ENCODE measurements around the gene ADIRF. TPM values are rescaled to one million over a fixed set of nuclear protein-coding genes. Genes with fewer than 3 reads are reported as not detected.

The ADIRF gene
- polyA plus RNA-seq, 12 donors, result 0.56 to 10.1 (median 4.0) TPM; not detected in 2

GRCh38 chr10:86959737-86960002, 8.6 kb upstream of the ADIRF start:
- no peak for DNase-seq

GRCh38 chr10:86960003-86960862, 8.0 kb upstream of the ADIRF start:
- DNase-seq, result no peak

GRCh38 chr10:86960863-86961434, 7.3 kb upstream of the ADIRF start:
- no peak for DNase-seq

- no peak for DNase-seq
These were observed 6.7 kb upstream of the ADIRF start for GRCh38 chr10:86961481-86962091.

GRCh38 chr10:86962136-86962980, 5.9 kb upstream of the ADIRF start:
- no peak for DNase-seq

GRCh38 chr10:86962981-86963310, 5.3 kb upstream of the ADIRF start:
- DNase-seq, result no peak

- DNase-seq, result no peak
These were observed 4.9 kb upstream of the ADIRF start for GRCh38 chr10:86963341-86963919.

GRCh38 chr10:86964061-86964846, 4.0 kb upstream of the ADIRF start:
- no peak for DNase-seq

- no peak for DNase-seq
These were observed 3.5 kb upstream of the ADIRF start for GRCh38 chr10:86964847-86965190.

GRCh38 chr10:86965986-86966654, 2.2 kb upstream of the ADIRF start:
- DNase-seq, result no peak

- no peak for DNase-seq
These were observed 771 bp upstream of the ADIRF start for GRCh38 chr10:86967481-86967941.

GRCh38 chr10:86968994-86969355, 693 bp downstream of the ADIRF start:
- DNase-seq, result no peak

- DNase-seq, result no peak
These were observed 1.2 kb downstream of the ADIRF start for GRCh38 chr10:86969421-86970041.

GRCh38 chr10:86970162-86970981, 2.1 kb downstream of the ADIRF start:
- DNase-seq, result peak; percentile 57

GRCh38 chr10:86970982-86971231, 2.6 kb downstream of the ADIRF start:
- DNase-seq, result no peak

GRCh38 chr10:86971232-86971991, 3.1 kb downstream of the ADIRF start:
- peak; percentile 91 for DNase-seq

GRCh38 chr10:86972613-86973380, 4.5 kb downstream of the ADIRF start:
- no peak for DNase-seq

GRCh38 chr10:86974484-86974883, 6.2 kb downstream of the ADIRF start:
- no peak for DNase-seq

All from muscle of arm (tissue), 12 donors.